ENCODE measurements around the gene LRCH3. TPM values are rescaled to one million over a fixed set of nuclear protein-coding genes. Genes with fewer than 3 reads are reported as not detected.

LRCH3 gene
- total and polyA plus RNA-seq, 2 of the 13 experiments (the other 11 are each of a cell fraction or from before 2014, with no cell fraction given): 25.5 to 103 TPM

GRCh38 chr3:197820550-197821335 lies 29.7 kb downstream of the LRCH3 start (continued):
- TF ChIP-seq ZNF232 (CRISPR knock-in tag; IDR thresholded peaks at IDR 0.05; ENCODE audit: borderline replicate concordance): no peak
- no peak for TF ChIP-seq CEBPG (CRISPR knock-in tag; IDR thresholded peaks at IDR 0.05)
- no peak for TF ChIP-seq MATR3 (CRISPR knock-in tag; IDR thresholded peaks at IDR 0.05)
- TF ChIP-seq MZF1 (CRISPR knock-in tag; IDR thresholded peaks at IDR 0.05; ENCODE audit: borderline replicate concordance): no peak
- no peak; the same call in 1 of the 2 replicates for TF ChIP-seq AKAP8 (CRISPR knock-in tag; IDR thresholded peaks at IDR 0.05)
- TF ChIP-seq ZHX2 (IDR thresholded peaks at IDR 0.05; ENCODE audit: low read depth): 0 out of 2 replicates have a peak, but pooled peaks have one; percentile 11
- no peak for TF ChIP-seq ZHX2 (CRISPR knock-in tag; IDR thresholded peaks at IDR 0.05; ENCODE audit: borderline replicate concordance)
- peak; percentile 83 for TF ChIP-seq RARA (CRISPR knock-in tag; IDR thresholded peaks at IDR 0.05)
- no peak for TF ChIP-seq ZNF33A (CRISPR knock-in tag; IDR thresholded peaks at IDR 0.05; ENCODE audit: borderline replicate concordance)
- no peak for TF ChIP-seq NR2C2 (CRISPR knock-in tag; IDR thresholded peaks at IDR 0.05; ENCODE audit: borderline replicate concordance)
- TF ChIP-seq POLR2A (IDR thresholded peaks at IDR 0.05; ENCODE audit: insufficient read depth in 1 of 2, low read depth in 2 of 2, low read length in 2 of 2): peak in 1 of 2 experiments; percentile 39; a peak in 1 of 4 replicates
- TF ChIP-seq ARID2 (CRISPR knock-in tag; IDR thresholded peaks at IDR 0.05; ENCODE audit: borderline replicate concordance): no peak
- no peak for TF ChIP-seq FOXC1 (CRISPR knock-in tag; IDR thresholded peaks at IDR 0.05; ENCODE audit: borderline replicate concordance)
- no peak for TF ChIP-seq CCAR2 (optimal IDR thresholded peaks at IDR 0.05; ENCODE audit: low read depth, low read length)
- no peak for TF ChIP-seq RFX3 (CRISPR knock-in tag; IDR thresholded peaks at IDR 0.05)
- TF ChIP-seq MBNL3 (CRISPR knock-in tag; conservative IDR thresholded peaks at IDR 0.05): no peak
- TF ChIP-seq HCFC1 (IDR thresholded peaks at IDR 0.05; ENCODE audit: low read depth, low read length): no peak
- TF ChIP-seq ZNF510 (CRISPR knock-in tag; IDR thresholded peaks at IDR 0.05; ENCODE audit: low read depth): no peak
- TF ChIP-seq TIGD3 (CRISPR knock-in tag; IDR thresholded peaks at IDR 0.05; ENCODE audit: borderline replicate concordance): 0 out of 2 replicates have a peak, but pooled peaks have one; percentile 51
- TF ChIP-seq ZKSCAN1 (IDR thresholded peaks at IDR 0.05; ENCODE audit: low read length): 0 out of 2 replicates have a peak, but pooled peaks have one; percentile 20
- TF ChIP-seq HOXA9 (CRISPR knock-in tag; IDR thresholded peaks at IDR 0.05; ENCODE audit: borderline replicate concordance): no peak
- no peak; the same call in 1 of the 2 replicates for TF ChIP-seq ZNF615 (CRISPR knock-in tag; IDR thresholded peaks at IDR 0.05; ENCODE audit: borderline replicate concordance)
- TF ChIP-seq SMC3 (IDR thresholded peaks at IDR 0.05; ENCODE audit: low read length): no peak
- TF ChIP-seq ZFYVE20 (CRISPR knock-in tag; IDR thresholded peaks at IDR 0.05; ENCODE audit: borderline replicate concordance, low read depth): no peak
- no peak for TF ChIP-seq ELF3 (CRISPR knock-in tag; IDR thresholded peaks at IDR 0.05)
